HG03135 (cell line): ENCODE measurements around the gene CCDC172.

Source experiments
- ATAC-seq: cut with Tn5 transposase; IDR thresholded peaks from one replicate; pipeline ENCODE4 v1.9.1; 2021; ENCODE audit warnings: mild to moderate bottlenecking, moderate library complexity; ENCODE audit not compliant: unreplicated experiment

The CCDC172 gene

DNA sequence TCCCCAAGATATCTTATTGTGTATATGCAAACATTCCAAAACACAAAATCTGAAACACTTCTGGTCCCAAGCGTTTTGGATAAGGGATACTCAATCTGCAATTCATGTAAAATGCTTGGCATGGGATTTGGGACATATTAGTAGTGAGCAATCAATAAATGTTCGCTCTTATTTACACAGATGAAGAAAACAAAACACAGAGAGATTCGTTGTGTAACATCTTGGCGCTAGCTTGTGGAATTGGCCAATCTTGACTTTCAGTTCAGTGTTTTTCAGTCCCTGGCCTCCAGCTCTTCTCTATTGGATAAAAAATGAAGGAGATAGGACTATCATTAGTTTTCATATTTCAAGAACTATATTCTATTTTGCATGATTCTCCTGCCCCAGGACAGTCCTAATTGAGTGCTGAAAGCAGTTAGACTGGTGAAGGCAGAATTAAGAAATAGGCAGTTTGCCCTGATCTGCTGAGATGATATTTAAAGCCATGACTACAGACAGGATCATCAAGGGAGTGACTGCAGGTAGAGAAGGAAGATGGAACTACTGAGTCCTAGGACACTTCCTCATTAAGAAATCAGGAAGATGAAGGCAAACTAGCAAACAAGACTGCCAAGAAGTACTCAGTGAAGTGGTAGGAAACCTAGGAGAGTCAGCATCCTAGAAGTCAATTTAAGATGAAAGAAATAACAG is 105.2 kb downstream of the CCDC172 start:
- no peak for ATAC-seq
